ENCODE results near the gene RDH8.

Gene RDH8

DNA sequence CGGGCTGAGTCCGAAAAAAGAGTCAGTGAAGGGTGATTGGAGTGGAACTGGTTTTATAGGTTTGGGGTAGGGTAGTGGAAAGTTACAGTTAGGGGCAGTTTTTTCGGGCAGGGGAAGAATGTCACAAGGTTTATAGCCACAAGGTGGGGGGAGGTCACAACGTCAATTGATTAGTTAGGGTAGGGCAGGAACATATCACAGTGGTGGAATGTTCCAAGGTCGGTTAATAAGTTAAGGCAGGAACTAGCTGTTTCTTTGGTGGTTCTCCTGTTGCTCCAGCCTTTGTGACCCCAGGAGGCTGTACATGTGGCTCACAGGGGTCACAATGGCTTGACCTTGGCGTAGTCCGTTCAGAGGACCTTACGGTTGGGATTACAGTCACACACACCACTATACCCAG, 20.3 kb downstream of the RDH8 start (continued):
- TF ChIP-seq, protein P1, sequence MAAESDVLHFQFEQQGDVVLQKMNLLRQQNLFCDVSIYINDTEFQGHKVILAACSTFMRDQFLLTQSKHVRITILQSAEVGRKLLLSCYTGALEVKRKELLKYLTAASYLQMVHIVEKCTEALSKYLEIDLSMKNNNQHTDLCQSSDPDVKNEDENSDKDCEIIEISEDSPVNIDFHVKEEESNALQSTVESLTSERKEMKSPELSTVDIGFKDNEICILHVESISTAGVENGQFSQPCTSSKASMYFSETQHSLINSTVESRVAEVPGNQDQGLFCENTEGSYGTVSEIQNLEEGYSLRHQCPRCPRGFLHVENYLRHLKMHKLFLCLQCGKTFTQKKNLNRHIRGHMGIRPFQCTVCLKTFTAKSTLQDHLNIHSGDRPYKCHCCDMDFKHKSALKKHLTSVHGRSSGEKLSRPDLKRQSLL (tag by site-specific recombination; IDR thresholded peaks at IDR 0.05) = no peak

DNA sequence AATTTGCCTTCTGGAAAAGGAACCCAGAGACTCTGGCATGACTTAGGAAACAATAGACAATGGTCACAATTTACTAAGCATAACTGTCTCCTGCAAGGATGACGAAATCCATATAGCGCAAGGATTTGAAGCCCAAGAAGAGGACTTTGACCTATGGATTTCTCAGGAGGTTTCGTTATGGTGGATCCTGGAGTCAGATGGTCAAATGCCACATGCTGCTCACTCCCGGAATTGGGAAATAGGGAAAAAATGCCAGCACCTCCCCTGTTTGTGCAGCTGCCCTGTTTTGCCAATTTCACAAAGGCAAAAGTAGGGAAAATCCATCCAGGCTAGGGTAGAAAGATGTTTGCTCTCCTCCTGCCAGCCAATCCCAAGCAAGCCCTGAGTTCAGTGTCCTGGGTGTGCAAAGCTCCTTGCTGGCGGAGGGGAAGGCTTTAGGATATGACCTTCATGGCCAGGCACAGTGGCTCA, 23.4 kb downstream of the RDH8 start:
- ChIA-PET POLR2A (no interaction called here), CTCF (interaction anchor here (0.6 to 2.3 kb wide), 2 partner anchors 9 to 213 kb away, joined by 3 to 11 read pairs; no protein-coding TSS in a partner anchor)
- Histone ChIP-seq H3K36me3 (ENCODE audit: control insufficient read depth in 2 of 2, insufficient read depth in 1 of 2, low read length in 2 of 2) (no peaks in the 10 kb centered on the region), H3K4me1 (ENCODE audit: control insufficient read depth, insufficient read depth, low read length) (no peaks in the 10 kb centered on the region), H3K4me3 (ENCODE audit: low read depth, low read length) (no peak overlapping the region), H3K9me3 (ENCODE audit: control insufficient read depth, insufficient read depth, low read depth, low read length) (no peaks in the 10 kb centered on the region), H3K27ac (ENCODE audit: extremely low read depth, low read depth, low read length) (no peak overlapping the region)
- TF ChIP-seq ZNF596 (tag by site-specific recombination; IDR thresholded peaks at IDR 0.05) = no peak
- no peak for TF ChIP-seq ZBTB1 (tag by site-specific recombination; IDR thresholded peaks at IDR 0.05)
- TF ChIP-seq ZNF37A (tag by site-specific recombination; IDR thresholded peaks at IDR 0.05) = no peak
- TF ChIP-seq ZNF514 (tag by site-specific recombination; IDR thresholded peaks at IDR 0.05) = no peak
- no peak for TF ChIP-seq ATF2 (tag by site-specific recombination; IDR thresholded peaks at IDR 0.05; ENCODE audit: low read depth)
- no peak for TF ChIP-seq HOXC10 (CRISPR knock-in tag; IDR thresholded peaks at IDR 0.05)
- TF ChIP-seq ZNF391 (tag by site-specific recombination; IDR thresholded peaks at IDR 0.05; ENCODE audit: borderline replicate concordance, low read depth) = no peak
- no peak for TF ChIP-seq ZEB2 (tag by site-specific recombination; IDR thresholded peaks at IDR 0.05)
- TF ChIP-seq, protein P2, sequence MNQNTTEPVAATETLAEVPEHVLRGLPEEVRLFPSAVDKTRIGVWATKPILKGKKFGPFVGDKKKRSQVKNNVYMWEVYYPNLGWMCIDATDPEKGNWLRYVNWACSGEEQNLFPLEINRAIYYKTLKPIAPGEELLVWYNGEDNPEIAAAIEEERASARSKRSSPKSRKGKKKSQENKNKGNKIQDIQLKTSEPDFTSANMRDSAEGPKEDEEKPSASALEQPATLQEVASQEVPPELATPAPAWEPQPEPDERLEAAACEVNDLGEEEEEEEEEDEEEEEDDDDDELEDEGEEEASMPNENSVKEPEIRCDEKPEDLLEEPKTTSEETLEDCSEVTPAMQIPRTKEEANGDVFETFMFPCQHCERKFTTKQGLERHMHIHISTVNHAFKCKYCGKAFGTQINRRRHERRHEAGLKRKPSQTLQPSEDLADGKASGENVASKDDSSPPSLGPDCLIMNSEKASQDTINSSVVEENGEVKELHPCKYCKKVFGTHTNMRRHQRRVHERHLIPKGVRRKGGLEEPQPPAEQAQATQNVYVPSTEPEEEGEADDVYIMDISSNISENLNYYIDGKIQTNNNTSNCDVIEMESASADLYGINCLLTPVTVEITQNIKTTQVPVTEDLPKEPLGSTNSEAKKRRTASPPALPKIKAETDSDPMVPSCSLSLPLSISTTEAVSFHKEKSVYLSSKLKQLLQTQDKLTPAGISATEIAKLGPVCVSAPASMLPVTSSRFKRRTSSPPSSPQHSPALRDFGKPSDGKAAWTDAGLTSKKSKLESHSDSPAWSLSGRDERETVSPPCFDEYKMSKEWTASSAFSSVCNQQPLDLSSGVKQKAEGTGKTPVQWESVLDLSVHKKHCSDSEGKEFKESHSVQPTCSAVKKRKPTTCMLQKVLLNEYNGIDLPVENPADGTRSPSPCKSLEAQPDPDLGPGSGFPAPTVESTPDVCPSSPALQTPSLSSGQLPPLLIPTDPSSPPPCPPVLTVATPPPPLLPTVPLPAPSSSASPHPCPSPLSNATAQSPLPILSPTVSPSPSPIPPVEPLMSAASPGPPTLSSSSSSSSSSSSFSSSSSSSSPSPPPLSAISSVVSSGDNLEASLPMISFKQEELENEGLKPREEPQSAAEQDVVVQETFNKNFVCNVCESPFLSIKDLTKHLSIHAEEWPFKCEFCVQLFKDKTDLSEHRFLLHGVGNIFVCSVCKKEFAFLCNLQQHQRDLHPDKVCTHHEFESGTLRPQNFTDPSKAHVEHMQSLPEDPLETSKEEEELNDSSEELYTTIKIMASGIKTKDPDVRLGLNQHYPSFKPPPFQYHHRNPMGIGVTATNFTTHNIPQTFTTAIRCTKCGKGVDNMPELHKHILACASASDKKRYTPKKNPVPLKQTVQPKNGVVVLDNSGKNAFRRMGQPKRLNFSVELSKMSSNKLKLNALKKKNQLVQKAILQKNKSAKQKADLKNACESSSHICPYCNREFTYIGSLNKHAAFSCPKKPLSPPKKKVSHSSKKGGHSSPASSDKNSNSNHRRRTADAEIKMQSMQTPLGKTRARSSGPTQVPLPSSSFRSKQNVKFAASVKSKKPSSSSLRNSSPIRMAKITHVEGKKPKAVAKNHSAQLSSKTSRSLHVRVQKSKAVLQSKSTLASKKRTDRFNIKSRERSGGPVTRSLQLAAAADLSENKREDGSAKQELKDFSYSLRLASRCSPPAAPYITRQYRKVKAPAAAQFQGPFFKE (tag by site-specific recombination; IDR thresholded peaks at IDR 0.05; ENCODE audit: borderline replicate concordance) = no peak
- TF ChIP-seq ZFHX2 (tag by site-specific recombination; conservative IDR thresholded peaks at IDR 0.05) = no peak

GRCh38 chr19:10037367-10037766, 24.1 kb downstream of the RDH8 start:
- Histone ChIP-seq H3K27ac (ENCODE audit: extremely low read depth, low read depth, low read length) (no peak overlapping the region), H3K4me3 (ENCODE audit: low read depth, low read length) (no peak overlapping the region), H3K36me3 (ENCODE audit: control insufficient read depth in 2 of 2, insufficient read depth in 1 of 2, low read length in 2 of 2) (no peaks in the 10 kb centered on the region), H3K4me1 (ENCODE audit: control insufficient read depth, insufficient read depth, low read length) (no peaks in the 10 kb centered on the region), H3K9me3 (ENCODE audit: control insufficient read depth, insufficient read depth, low read depth, low read length) (no peaks in the 10 kb centered on the region)
- ChIA-PET POLR2A (no interaction called here), CTCF (interaction anchor here (2.3 kb wide), 1 partner anchor 10 kb away, joined by 11 read pairs; no protein-coding TSS in a partner anchor)
- TF ChIP-seq ZNF48 (tag by site-specific recombination; IDR thresholded peaks at IDR 0.05) (no peak), ZNF426 (tag by site-specific recombination; IDR thresholded peaks at IDR 0.05) (no peak), ZNF280C (tag by site-specific recombination; IDR thresholded peaks at IDR 0.05) (no peak), ZNF621 (tag by site-specific recombination; IDR thresholded peaks at IDR 0.05) (no peak), ZNF558 (tag by site-specific recombination; IDR thresholded peaks at IDR 0.05) (no peak), ZNF548 (tag by site-specific recombination; IDR thresholded peaks at IDR 0.05) (no peak), ZBTB8A (tag by site-specific recombination; IDR thresholded peaks at IDR 0.05) (no peak), ZNF266 (tag by site-specific recombination; IDR thresholded peaks at IDR 0.05; ENCODE audit: low read depth) (no peak), ZNF610 (tag by site-specific recombination; IDR thresholded peaks at IDR 0.05; ENCODE audit: borderline replicate concordance) (no peak), REPIN1 (tag by site-specific recombination; IDR thresholded peaks at IDR 0.05; ENCODE audit: low read depth) (no peak)
- TF ChIP-seq, protein P3, sequence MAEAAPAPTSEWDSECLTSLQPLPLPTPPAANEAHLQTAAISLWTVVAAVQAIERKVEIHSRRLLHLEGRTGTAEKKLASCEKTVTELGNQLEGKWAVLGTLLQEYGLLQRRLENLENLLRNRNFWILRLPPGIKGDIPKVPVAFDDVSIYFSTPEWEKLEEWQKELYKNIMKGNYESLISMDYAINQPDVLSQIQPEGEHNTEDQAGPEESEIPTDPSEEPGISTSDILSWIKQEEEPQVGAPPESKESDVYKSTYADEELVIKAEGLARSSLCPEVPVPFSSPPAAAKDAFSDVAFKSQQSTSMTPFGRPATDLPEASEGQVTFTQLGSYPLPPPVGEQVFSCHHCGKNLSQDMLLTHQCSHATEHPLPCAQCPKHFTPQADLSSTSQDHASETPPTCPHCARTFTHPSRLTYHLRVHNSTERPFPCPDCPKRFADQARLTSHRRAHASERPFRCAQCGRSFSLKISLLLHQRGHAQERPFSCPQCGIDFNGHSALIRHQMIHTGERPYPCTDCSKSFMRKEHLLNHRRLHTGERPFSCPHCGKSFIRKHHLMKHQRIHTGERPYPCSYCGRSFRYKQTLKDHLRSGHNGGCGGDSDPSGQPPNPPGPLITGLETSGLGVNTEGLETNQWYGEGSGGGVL (tag by site-specific recombination; IDR thresholded peaks at IDR 0.05) = no peak
